ENCODE results near the gene HECW1. TPM values are rescaled to one million over a fixed set of nuclear protein-coding genes. Genes with fewer than 3 reads are reported as not detected.

Gene HECW1
- total RNA-seq, 1 donor from 2014 or later, result 0.15 TPM

GRCh38 chr7:43313628-43314378, 201.4 kb downstream of the HECW1 start:
- H3K4me3 Mint-ChIP-seq (ENCODE audit: unreplicated experiment), result no peak overlapping the region
- H3K27ac Mint-ChIP-seq (ENCODE audit: unreplicated experiment), result no peak overlapping the region
- DNase-seq (ENCODE audit: low spot score), result no peak
- TF ChIP-seq CTCF (IDR thresholded peaks at IDR 0.05; ENCODE audit: unreplicated experiment), result no peak
- no peaks in the 10 kb centered on the region for H3K9me3 Mint-ChIP-seq (ENCODE audit: unreplicated experiment)
- no peaks in the 10 kb centered on the region for H3K36me3 Mint-ChIP-seq (ENCODE audit: low read depth, unreplicated experiment)
- no peaks in the 10 kb centered on the region for H3K27me3 Mint-ChIP-seq (ENCODE audit: unreplicated experiment)
- peaks cover 8% of the 10 kb centered on the region for H3K4me1 Mint-ChIP-seq (ENCODE audit: unreplicated experiment)

DNA sequence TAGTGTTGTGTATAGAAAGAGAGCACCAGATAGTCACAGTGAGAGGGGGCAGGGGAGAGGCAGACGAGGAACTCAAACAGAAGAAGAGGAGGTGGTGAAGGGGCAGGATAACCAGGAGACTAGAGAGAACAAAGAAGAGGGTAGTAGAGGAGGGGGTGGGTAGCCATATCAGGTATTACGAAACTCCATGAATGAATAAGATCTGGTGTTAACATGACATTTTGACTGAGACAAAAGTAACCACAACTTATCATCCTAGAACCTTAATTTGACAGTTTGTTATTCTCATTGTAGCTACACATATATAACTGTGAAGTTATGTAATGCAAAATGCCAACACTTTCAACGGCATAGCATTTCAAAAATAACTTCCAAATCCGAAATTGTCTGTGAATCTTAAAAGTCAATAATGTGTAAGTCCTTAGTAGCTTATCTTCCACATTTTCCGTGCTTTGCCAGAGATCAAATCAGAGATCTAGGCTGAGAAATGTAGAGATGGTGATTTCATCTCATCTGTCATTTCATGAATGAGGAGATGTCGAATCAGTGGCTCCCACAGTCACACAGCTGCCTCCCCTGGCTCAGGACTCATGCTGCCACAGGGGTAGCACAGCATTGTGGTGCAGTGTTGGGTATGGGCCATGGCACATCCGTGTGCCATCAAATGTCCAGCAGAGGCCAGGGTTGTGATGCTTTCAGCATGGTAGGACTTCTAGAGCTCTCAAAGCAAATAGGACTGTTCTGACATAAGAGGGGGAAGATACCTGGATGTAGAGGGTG, 202.1 kb downstream of the HECW1 start:
- Mint-ChIP-seq H3K27ac (ENCODE audit: unreplicated experiment) (no peak overlapping the region), H3K4me1 (ENCODE audit: unreplicated experiment) (peaks cover 8% of the 10 kb centered on the region), H3K36me3 (ENCODE audit: low read depth, unreplicated experiment) (no peaks in the 10 kb centered on the region), H3K4me3 (ENCODE audit: unreplicated experiment) (no peak overlapping the region), H3K27me3 (ENCODE audit: unreplicated experiment) (no peaks in the 10 kb centered on the region), H3K9me3 (ENCODE audit: unreplicated experiment) (no peaks in the 10 kb centered on the region)
- TF ChIP-seq CTCF (IDR thresholded peaks at IDR 0.05; ENCODE audit: unreplicated experiment), result no peak
- no peak for DNase-seq (ENCODE audit: low spot score)

DNA sequence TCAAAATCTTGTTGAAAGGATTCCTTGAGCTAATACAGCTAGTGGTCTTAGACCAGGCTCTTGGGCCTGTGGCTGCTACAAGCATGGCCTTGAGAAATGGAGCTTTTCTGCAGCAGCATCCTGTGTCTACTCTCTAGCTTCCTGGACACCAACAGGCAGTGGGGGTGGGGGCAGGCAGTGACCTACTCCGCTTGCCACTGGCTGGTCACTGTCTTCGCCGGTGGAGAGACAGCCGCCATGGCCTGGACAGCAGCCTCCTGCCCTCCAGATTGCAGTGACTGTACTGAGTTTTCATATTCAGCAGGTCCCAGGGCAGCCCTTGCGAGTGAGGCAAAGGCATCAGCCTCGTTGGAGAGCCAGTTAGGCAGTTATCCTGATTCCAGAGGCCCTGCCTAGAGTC, 204.6 kb downstream of the HECW1 start:
- Mint-ChIP-seq H3K27ac (ENCODE audit: unreplicated experiment) (no peak overlapping the region), H3K27me3 (ENCODE audit: unreplicated experiment) (no peaks in the 10 kb centered on the region), H3K4me3 (ENCODE audit: unreplicated experiment) (no peak overlapping the region), H3K36me3 (ENCODE audit: low read depth, unreplicated experiment) (no peaks in the 10 kb centered on the region), H3K9me3 (ENCODE audit: unreplicated experiment) (no peaks in the 10 kb centered on the region), H3K4me1 (ENCODE audit: unreplicated experiment) (peaks cover 8% of the 10 kb centered on the region)
- TF ChIP-seq CTCF (IDR thresholded peaks at IDR 0.05; ENCODE audit: unreplicated experiment), result no peak
- DNase-seq (ENCODE audit: low spot score), result peak; percentile 19

DNA sequence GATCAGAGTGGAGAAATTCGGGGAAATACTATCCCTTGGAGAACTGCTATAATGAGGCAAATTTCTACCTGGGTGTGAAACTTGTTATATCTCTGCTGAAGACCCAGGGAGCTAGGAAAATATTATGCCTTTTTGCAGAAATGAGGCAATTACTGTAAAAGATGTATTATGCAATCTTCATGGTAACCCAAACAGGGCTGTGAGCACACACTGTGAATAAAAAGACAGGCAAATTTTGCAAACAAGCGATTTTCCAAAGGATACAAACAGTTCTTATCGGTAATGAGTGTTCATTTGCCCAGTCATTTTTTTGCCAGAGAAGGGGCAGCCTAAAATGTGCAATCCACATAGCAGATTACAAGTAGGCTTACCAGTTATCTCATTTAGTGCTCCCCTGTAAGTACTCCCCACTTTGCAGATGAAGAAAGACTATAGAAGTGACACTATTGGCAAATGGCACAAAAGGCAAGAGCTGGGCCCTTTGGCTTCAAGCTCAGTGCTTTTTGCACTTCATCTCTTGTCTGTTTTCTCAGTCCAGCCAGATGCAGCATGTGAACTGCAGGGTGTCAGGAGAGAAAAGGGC, 205.8 kb downstream of the HECW1 start:
- TF ChIP-seq CTCF (IDR thresholded peaks at IDR 0.05; ENCODE audit: unreplicated experiment), result no peak
- no peaks in the 10 kb centered on the region for H3K36me3 Mint-ChIP-seq (ENCODE audit: low read depth, unreplicated experiment)
- DNase-seq (ENCODE audit: low spot score), result no peak
- H3K9me3 Mint-ChIP-seq (ENCODE audit: unreplicated experiment), result no peaks in the 10 kb centered on the region
- peaks cover 8% of the 10 kb centered on the region for H3K4me1 Mint-ChIP-seq (ENCODE audit: unreplicated experiment)
- no peak overlapping the region for H3K27ac Mint-ChIP-seq (ENCODE audit: unreplicated experiment)
- H3K4me3 Mint-ChIP-seq (ENCODE audit: unreplicated experiment), result no peak overlapping the region
- H3K27me3 Mint-ChIP-seq (ENCODE audit: unreplicated experiment), result no peaks in the 10 kb centered on the region
